Effector memory CD4-positive, alpha-beta T cell (primary cell): ENCODE results near the gene TMEM179B.

ENCODE experiments used
- DNase-seq, 3 donors: peaks; one replicate each; pipeline ENCODE4 v3.0.0-alpha.2; 2020
- H3K27ac ChIP-seq: 2 replicates; pipeline ENCODE4 v1.7.0; 2013; ENCODE audit warnings: mild to moderate bottlenecking, low read length, moderate library complexity; ENCODE audit not compliant: insufficient read depth, poor library complexity, severe bottlenecking
- H3K27me3 ChIP-seq: replicated peaks from 2 replicates; pipeline ENCODE4 v1.7.0; 2013; ENCODE audit warnings: mild to moderate bottlenecking, low read length; ENCODE audit not compliant: insufficient read depth, control insufficient read depth, poor library complexity, severe bottlenecking
- H3K36me3 ChIP-seq: 2 replicates; pipeline ENCODE4 v1.7.0; 2013; ENCODE audit warnings: mild to moderate bottlenecking, low read length, moderate library complexity; ENCODE audit not compliant: control insufficient read depth, insufficient read depth
- H3K4me1 ChIP-seq: 2 replicates; pipeline ENCODE4 v1.7.0; 2013; ENCODE audit warnings: low read length, mild to moderate bottlenecking; ENCODE audit not compliant: control insufficient read depth, insufficient read depth, poor library complexity, severe bottlenecking
- H3K4me3 ChIP-seq: 2 replicates; pipeline ENCODE4 v1.7.0; 2013; ENCODE audit warnings: low read length, low read depth, mild to moderate bottlenecking; ENCODE audit not compliant: insufficient read depth, poor library complexity, severe bottlenecking
- H3K9me3 ChIP-seq: 2 replicates; pipeline ENCODE4 v1.7.0; 2013; ENCODE audit warnings: mild to moderate bottlenecking, low read length, moderate library complexity; ENCODE audit not compliant: control insufficient read depth

TMEM179B gene

DNA sequence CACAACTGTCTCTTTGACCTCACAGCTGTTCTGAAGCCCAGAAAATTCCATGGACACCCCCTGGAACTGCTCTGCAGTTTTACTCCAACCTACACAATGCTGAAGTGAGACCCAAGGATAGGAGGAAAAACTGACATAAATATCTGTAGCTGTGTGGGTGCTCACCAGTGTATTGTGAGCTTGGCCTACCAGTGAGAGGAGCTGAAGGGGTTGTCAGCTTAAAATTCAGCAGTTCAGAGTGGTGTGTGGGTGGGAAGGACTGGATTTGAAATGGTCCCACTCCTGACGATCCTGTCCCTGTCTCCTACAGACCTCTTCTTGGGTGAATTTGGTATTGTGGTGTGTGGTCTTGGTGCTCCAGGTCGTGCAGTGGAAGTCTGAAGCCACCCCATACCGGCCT lies 2.4 kb downstream of the TMEM179B start:
- H3K9me3 ChIP-seq = no peaks in the 10 kb centered on the region
- H3K4me1 ChIP-seq = peaks cover 37% of the 10 kb centered on the region
- H3K36me3 ChIP-seq = peaks cover 17% of the 10 kb centered on the region
- DNase-seq = no peak
- H3K27ac ChIP-seq = no peak overlapping the region
- no peak overlapping the region for H3K4me3 ChIP-seq
- H3K27me3 ChIP-seq = no peaks in the 10 kb centered on the region

DNA sequence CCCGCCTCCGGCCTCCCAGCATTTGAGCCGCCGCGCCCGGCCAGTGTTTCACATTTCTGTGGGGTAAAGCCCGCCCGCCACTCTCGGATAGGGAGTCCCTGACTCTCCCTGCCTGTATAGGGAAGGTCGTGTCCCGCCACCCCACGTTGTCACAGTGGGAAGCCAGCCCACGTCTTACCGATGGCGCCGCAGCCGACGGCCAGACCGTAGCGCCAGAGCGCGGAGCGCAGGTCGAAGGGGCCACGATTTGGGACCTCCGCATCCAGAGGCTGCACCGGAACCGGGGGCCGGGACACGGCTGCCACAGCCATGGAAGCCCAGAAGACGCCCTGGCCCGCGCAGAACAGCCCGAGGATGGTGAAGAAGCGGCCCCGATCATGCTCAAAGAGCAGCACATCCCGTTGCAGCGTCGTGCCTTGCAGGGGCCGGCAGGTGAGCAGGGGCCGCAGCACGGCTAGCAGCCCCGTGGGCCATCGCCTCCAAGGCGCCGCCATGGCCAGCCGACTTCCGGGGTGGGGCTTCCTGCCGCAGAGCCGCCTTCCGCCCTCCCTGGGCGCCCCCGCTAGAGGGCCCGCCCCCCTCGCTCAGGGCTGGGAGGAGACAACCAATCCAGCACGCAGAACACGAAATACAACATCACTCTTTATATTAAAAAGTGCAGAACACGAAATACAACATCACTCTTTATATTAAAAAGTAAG lies 4.4 kb downstream of the TMEM179B start, which contains the start of gene TMEM223:
TSS of gene TMEM223 (minus strand) at position 506 of the 701 bp plus-strand sequence. CDS start at position 494, 12 bp downstream.
- H3K36me3 ChIP-seq = peaks cover 36% of the 10 kb centered on the region

DNA sequence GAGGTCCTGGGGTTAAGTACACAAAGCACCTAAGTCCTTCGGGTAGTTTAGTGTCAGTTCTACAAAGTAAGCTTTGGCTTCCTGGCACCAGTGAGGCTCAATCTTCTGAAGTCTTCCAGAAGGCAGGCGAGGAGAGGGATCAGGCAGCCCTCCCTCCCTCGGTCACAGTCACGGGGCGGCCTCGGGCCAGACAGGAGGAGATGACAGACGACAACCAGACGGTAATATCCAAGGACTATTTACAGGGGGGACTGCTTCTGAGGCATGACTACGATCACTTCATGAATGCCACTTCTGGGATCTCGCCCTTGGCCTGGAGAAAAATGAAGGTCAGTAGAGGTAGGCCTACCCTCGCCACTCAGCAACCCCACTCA lies 5.0 kb downstream of the TMEM179B start:
- peak overlapping the region; percentile 90 for H3K4me3 ChIP-seq
- no peaks in the 10 kb centered on the region for H3K27me3 ChIP-seq
- H3K27ac ChIP-seq = peak overlapping the region; percentile 80
- H3K9me3 ChIP-seq = no peaks in the 10 kb centered on the region
- peaks cover 31% of the 10 kb centered on the region for H3K4me1 ChIP-seq
- no peak for DNase-seq
- peaks cover 41% of the 10 kb centered on the region for H3K36me3 ChIP-seq

More for the DNA sequence above, 4.4 kb downstream of the TMEM179B start, which contains the start of gene TMEM223:
- no peaks in the 10 kb centered on the region for H3K9me3 ChIP-seq
- peak within 1 kb of the TSS; percentile 90 for H3K4me3 ChIP-seq
- no peaks in the 10 kb centered on the region for H3K27me3 ChIP-seq
- H3K27ac ChIP-seq = peak within 1 kb of the TSS; percentile 80
- DNase-seq = peak; percentile 77 to 86 (median 83)
- H3K4me1 ChIP-seq = peaks cover 31% of the 10 kb centered on the region

DNA sequence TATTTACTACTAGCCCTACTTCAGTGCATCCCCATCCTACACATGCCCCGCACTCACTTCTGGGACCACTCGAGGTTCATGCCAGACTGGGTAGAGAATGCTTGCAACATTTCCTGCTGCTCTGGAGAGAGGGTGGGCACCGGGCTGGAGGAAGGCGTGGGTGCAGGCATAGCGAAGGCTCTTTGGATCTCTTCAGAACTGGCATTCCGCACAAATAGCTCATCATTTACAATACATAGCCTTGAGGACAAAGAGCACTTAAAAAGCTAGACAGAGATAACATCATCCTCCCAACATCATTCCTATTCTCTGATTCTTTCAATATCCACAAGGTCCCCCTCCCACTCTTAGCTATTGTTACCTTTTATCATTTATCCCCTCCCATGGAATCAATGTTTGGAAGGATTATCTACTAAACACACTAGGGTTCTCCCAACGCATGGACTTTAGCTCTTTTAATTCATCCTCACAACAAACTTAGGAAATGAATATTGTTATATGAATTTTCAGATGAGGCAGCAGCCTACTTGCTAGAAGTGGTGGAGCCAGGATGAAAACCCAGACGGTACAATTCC lies 7.1 kb downstream of the TMEM179B start:
- no peaks in the 10 kb centered on the region for H3K9me3 ChIP-seq
- peaks cover 60% of the 10 kb centered on the region for H3K36me3 ChIP-seq
- H3K4me1 ChIP-seq = peaks cover 26% of the 10 kb centered on the region
- H3K27ac ChIP-seq = no peak overlapping the region
- H3K4me3 ChIP-seq = no peak overlapping the region
- no peak for DNase-seq
- no peaks in the 10 kb centered on the region for H3K27me3 ChIP-seq

DNA sequence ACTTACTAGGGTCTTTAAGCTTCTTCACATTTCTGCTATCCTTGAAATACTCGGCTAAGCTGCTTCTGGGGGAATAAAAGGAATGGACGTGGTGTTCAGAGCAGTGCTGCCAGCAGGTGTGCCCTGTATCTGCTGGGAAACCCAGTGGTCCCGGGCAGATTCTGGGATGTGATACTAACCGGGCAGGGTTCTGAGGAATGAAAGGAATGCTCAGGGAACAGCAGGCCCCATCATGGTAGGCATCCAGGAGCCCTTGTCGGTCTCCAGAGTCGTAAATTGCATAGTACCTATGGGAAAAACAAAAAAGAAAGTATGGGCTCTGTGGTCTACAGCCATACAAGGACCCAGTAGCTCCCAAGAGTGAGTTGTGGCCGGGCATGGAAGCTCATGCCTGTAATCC lies 9.1 kb downstream of the TMEM179B start:
- Histone ChIP-seq H3K27me3 (no peaks in the 10 kb centered on the region), H3K9me3 (no peaks in the 10 kb centered on the region), H3K4me3 (no peak overlapping the region), H3K27ac (no peak overlapping the region), H3K36me3 (peaks cover 71% of the 10 kb centered on the region), H3K4me1 (peaks cover 11% of the 10 kb centered on the region)
- DNase-seq = no peak

DNA sequence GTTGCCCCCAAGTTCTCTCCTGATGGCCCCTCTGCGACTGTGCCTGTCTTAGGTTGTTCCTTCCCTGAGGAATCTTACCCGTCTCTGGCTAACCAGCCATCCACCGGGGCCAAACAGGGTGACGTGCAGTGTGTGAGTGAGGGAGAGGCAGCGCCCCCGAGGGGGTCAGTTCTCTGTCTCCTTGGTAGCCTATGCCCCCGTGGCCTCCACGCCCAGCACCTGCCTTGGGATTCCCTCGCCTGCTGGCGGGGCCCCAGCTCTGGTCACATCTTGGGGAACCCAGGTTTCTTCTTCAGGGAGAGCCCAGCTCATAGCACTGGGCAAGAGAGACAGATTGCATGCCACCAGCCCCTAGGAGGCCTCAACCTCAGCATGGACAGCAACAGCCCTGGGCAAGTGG lies 12.3 kb downstream of the TMEM179B start:
- no peak overlapping the region for H3K4me3 ChIP-seq
- no peaks in the 10 kb centered on the region for H3K27me3 ChIP-seq
- peaks cover 8% of the 10 kb centered on the region for H3K4me1 ChIP-seq
- H3K36me3 ChIP-seq = peaks cover 87% of the 10 kb centered on the region
- no peak for DNase-seq
- no peak overlapping the region for H3K27ac ChIP-seq
- H3K9me3 ChIP-seq = no peaks in the 10 kb centered on the region

DNA sequence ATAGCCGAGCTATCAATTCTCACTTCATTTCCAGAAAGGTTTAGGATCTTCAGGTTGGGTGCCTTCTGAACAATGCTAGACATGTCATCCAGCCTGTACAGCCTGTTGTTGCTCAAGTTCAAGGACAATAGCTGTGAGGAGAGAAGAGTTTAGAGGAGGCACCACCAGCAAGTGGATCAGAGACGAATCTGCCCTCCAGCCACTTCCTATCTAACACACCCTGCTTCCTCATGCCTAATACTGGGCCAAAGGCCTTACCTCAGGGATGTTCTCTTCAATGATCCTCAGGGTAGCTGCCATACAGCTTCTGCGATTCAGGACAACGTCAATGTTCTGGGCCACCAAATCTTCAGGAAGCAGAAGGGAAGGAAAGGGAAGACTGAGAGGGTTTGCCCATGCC lies 13.9 kb downstream of the TMEM179B start:
- H3K4me3 ChIP-seq = no peak overlapping the region
- peaks cover 72% of the 10 kb centered on the region for H3K36me3 ChIP-seq

DNA sequence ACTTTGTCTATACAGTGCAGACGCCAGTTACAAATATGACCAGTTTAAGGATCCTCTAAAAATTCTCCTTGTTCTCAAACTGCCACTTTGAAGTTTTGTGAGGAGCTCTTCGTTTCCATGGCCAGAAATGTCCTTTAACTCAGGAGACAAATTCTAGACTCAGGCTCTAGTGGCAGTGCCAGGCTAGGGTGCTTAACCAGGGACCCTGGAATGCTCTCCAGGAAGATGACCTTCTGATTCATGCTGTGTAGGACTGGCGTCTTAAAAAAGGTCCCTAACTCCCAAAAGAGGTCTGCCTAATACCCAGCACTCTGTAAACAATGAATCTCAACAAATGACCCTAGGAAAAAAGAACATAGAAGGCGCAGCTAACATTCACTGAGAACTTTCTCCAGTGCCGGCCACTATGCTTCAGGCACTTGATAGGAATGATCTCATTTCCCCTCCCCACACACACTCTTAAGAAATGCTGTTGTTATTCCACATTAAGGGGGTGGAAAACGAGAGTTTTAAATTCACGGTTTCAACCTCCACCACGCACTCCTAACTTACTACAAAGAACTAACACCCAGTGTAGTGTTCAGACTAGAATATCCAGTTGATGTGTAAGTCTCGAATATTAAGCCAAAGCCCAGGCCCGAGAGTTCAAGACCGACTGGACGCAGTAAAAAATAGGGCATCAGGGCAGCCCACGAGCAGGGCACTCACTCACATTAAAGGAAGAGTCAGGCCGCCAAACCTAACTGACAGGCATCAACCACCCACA lies 17.3 kb downstream of the TMEM179B start:
- H3K27ac ChIP-seq = peak overlapping the region; percentile 81
- H3K9me3 ChIP-seq = no peaks in the 10 kb centered on the region
- H3K4me1 ChIP-seq = peaks cover 15% of the 10 kb centered on the region
- H3K4me3 ChIP-seq = peak overlapping the region; percentile 63
- H3K27me3 ChIP-seq = no peaks in the 10 kb centered on the region
- DNase-seq = no peak
- peaks cover 41% of the 10 kb centered on the region for H3K36me3 ChIP-seq

More for the DNA sequence above, 13.9 kb downstream of the TMEM179B start:
- H3K9me3 ChIP-seq = no peaks in the 10 kb centered on the region
- no peaks in the 10 kb centered on the region for H3K27me3 ChIP-seq
- H3K4me1 ChIP-seq = peaks cover 12% of the 10 kb centered on the region
- DNase-seq = no peak
- no peak overlapping the region for H3K27ac ChIP-seq

DNA sequence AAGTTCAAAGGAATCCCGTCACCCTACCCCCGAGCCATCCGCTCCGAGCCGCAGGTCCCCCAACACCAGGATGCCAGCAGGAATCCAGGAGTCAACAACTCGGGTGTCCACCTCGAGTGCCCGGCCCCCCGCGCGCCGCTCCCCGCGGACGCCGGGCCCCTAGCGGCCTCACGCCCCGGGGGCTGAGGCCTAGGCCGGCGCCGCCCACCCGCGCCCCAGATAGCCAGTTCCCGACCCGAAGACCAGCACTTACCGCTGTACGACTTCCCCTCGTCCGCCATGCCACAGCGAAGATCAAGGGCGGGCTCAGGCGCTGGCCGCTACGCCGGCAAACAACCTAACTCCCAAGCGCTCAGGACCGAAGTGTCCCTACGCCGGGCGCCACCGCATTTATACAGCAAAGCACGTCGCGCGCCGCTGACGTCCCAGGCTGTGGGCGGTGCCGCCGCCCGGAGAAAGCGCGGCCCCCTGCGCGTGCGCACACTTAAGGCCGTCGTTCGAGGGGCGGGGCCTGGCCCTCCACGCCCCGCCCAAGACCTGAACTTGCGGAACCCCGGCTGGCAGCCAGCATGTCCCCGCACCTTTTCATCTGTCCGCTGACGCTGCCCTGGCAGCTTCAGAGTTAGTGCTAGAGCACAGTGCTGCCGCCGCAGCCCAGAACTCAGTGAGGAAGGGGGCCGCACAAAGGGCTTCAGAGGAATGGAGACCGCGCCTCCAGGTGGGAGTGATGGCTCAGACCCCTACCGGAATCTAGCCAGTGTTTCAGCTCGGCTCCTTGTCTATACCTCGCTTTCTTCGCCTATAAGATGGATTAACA lies 18.1 kb downstream of the TMEM179B start, which contains the start of gene NXF1:
TSS of gene NXF1 (minus strand) at position 365 of the 817 bp plus-strand sequence. CDS start at position 281, 84 bp downstream.
- peaks cover 33% of the 10 kb centered on the region for H3K36me3 ChIP-seq
- H3K9me3 ChIP-seq = no peaks in the 10 kb centered on the region
- DNase-seq = peak; percentile 91 to 96 (median 92)
- H3K27me3 ChIP-seq = no peaks in the 10 kb centered on the region
- peak within 1 kb of the TSS; percentile 81 for H3K27ac ChIP-seq
- H3K4me3 ChIP-seq = peak within 1 kb of the TSS; percentile 63
- peaks cover 15% of the 10 kb centered on the region for H3K4me1 ChIP-seq
